AG04449 (cell line): ENCODE measurements around the gene MARK3.

Experiments used
- CTCF ChIA-PET: fragments of 350-600 bp; formaldehyde crosslinking; extraction: SDS; loops from one replicate; lab custom pipeline; 2021; ENCODE audit warnings: antibody characterized with exemption; lab: Yijun Ruan, JAX
- POLR2A ChIA-PET: fragments of 400-600, 350-600 bp; formaldehyde crosslinking; extraction: SDS; loops from one replicate; lab custom pipeline; 2020; ENCODE audit warnings: antibody characterized with exemption, inconsistent platforms; lab: Yijun Ruan, JAX
- DNase-seq: peaks from one replicate; pipeline ENCODE4 v3.0.0-alpha.2; 2010; ENCODE audit warnings: low read depth, low spot score
- H3K4me3 ChIP-seq: 2 replicates; pipeline ENCODE4 v1.5.1; 2011; ENCODE audit warnings: low read depth, mild to moderate bottlenecking, control low read depth, low read length
- CTCF ChIP-seq: IDR thresholded peaks from one replicate; pipeline ENCODE4 v1.5.1; 2011; ENCODE audit warnings: mild to moderate bottlenecking, moderate library complexity, low read length, control low read depth, inconsistent platforms; ENCODE audit not compliant: insufficient read depth; ENCODE audit errors: missing control alignments

The MARK3 gene

DNA sequence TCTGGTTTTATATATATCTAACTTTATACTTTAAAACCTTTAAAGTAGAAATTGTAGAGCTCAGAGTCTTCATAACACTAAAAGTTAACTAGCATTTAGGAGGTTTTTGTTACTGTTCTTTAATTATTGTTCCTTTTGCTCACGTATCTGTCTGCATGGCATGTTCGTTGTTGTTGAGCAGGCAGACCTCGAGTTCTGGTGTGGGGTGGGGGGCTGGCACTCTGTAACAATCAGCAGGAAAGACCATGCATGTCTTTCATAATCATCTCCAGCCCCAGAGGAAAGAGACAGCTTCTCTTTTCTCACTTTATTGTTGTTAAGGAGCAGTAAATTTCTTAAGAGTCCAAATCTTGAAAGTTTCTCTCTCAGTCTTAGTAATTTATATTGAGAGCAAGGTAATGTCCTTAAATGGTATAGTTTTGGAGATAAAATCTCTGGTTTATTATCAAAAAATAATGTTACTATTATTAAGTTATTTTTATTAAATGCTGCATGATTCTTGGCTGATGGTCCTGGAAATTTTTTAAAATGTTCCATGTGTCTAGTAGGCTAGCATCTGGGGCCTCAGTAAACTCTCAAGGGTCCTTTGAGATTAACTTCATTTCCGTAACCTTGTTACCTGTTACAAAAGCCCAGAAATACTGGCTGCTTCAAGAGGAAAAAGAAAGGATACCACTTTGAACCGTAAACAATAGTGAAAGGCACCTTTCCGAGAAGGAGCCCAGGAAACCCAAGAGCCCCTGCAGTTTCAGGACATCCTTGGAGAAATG lies 107.1 kb downstream of the MARK3 start:
- POLR2A ChIA-PET, result no interaction called here
- DNase-seq, result no peak
- CTCF ChIA-PET, result interaction anchor here (0.8 to 6.8 kb wide), 6 partner anchors 7 to 36 kb away, joined by 3 to 57 read pairs (median 7); no protein-coding TSS in a partner anchor
- TF ChIP-seq CTCF, result no peak
- H3K4me3 ChIP-seq, result no peak overlapping the region

GRCh38 chr14:103495854-103496253 lies 110.6 kb downstream of the MARK3 start:
- ChIA-PET CTCF (interaction anchor here (0.9 to 1.5 kb wide), 2 partner anchors 10 to 51 kb away, joined by 4 to 5 read pairs; no protein-coding TSS in a partner anchor), POLR2A (no interaction called here)
- H3K4me3 ChIP-seq, result no peak overlapping the region
- DNase-seq, result no peak
- no peak for TF ChIP-seq CTCF

DNA sequence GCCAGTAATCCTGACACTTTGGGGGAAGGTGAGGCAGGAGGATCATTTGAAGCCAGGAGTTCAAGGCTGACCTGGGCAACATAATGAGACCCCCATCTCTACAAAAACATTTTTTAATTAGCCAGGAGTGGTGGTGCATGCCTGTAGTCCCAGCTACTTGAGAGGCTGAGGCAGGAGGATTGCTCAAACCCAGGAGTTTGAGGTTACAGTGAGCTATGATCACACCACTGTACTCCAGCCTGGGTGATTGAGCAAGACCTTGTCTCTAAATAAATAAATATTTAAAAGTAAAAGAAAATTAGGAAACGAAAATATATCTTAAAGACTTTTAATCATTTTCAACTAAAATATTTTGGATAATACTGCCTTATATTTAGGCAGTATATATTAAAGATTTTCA lies 111.6 kb downstream of the MARK3 start:
- CTCF ChIA-PET, result interaction anchor here (1.5 kb wide), 1 partner anchor 50 kb away, joined by 5 read pairs; no protein-coding TSS in a partner anchor
- TF ChIP-seq CTCF, result no peak
- POLR2A ChIA-PET, result no interaction called here
- DNase-seq, result no peak
- H3K4me3 ChIP-seq, result no peak overlapping the region

- no peak overlapping the region for H3K4me3 ChIP-seq
- POLR2A ChIA-PET, result no interaction called here
- CTCF ChIA-PET, result interaction anchor here (0.8 to 12.9 kb wide), 19 partner anchors 10 to 110 kb away, joined by 3 to 175 read pairs (median 6); partner anchors contain the start of gene TRMT61A
- TF ChIP-seq CTCF, result no peak
- DNase-seq, result no peak
Measured at GRCh38 chr14:103499709-103500108, 114.5 kb downstream of the MARK3 start.

DNA sequence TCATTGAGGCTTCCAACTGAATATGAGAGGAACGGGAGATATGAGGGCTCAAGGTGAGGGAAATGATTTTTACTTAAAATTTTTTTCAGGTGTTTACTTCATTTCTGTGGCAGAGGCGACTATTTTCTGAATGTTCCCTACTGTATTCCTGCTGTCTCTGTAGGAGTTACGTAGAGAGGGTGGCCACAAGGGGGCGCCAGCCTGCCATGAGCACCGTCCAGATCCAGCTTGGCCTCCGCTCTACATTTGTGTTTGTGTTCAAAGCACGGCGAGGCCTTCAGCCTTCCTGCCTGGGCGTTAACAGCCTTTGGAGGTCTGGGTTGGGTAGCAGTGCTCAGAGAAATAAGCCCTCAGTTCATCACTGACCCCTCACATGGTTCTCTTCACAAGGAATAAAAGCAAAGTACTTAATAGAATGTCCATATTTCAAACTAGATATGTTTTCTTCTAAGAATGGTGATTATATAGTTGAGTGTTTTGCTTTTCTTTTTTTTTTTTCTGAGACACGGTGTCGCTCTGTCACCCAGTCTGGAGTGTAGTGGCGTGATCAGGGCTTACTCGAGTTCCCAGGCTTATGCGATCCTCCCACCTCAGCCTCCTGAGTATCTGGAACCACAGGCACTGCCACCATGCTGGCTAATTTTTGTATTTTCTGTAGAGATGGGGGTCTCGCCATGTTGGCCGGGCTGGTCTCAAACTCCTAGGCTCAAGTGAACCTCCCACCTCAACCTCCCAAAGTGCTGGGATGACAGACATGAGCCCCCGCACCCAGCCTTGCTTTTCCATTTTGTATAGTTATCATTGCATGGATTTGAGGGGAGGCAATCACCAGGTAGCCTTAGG lies 115.2 kb downstream of the MARK3 start:
- no peak overlapping the region for H3K4me3 ChIP-seq
- ChIA-PET CTCF (interaction anchor here (0.6 to 12.9 kb wide), 17 partner anchors 9 to 110 kb away, joined by 3 to 175 read pairs (median 6); partner anchors contain the start of gene TRMT61A), POLR2A (no interaction called here)
- peak; percentile 91 for TF ChIP-seq CTCF
- peak; percentile 28 for DNase-seq
